HG03159 (cell line): ENCODE results near the gene NOC4L.

Experiments
- ATAC-seq: cut with Tn5 transposase; IDR thresholded peaks from one replicate; pipeline ENCODE4 v1.9.1; 2021; ENCODE audit warnings: mild to moderate bottlenecking, moderate library complexity; ENCODE audit not compliant: unreplicated experiment

Gene NOC4L

GRCh38 chr12:132167611-132168310 is 23.5 kb downstream of the NOC4L start:
- no peak for ATAC-seq

DNA sequence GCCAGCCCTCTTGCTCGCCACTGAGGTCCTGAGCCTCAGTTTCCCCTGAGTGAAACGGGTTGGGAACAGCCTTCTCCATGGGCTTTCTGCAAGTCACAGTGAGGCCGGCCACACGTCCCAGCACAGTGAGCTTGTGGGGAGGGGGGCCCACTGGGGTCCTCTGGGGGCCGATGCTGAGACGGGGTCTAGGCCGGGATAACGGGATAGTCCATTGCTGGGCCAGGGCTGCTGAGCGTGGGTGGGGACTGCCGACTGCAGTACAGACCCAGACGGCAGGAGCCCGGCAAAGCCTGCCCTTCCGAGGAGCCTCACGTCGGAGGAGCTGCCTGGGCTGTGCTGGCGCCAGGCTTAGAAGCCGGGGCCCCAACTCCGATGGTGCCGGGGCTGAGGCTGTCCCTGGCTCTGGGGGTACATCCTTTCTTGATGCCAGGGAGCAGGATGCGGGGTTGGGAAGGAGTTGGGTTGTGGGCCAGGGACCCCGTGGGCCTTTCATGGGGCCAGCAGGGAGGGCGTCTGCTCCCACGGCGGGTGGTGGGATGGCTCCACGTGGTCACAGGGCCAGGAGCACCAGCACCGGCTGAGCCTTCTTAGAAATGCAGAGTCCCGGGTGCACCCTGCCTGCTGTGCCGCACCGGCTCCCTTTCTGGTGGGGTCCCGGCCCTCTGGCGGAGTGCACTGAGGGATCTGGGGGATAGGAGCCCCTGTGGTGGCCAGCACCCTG is 24.2 kb downstream of the NOC4L start:
- ATAC-seq, result no peak

GRCh38 chr12:132169376-132169775 is 25.1 kb downstream of the NOC4L start:
- no peak for ATAC-seq

DNA sequence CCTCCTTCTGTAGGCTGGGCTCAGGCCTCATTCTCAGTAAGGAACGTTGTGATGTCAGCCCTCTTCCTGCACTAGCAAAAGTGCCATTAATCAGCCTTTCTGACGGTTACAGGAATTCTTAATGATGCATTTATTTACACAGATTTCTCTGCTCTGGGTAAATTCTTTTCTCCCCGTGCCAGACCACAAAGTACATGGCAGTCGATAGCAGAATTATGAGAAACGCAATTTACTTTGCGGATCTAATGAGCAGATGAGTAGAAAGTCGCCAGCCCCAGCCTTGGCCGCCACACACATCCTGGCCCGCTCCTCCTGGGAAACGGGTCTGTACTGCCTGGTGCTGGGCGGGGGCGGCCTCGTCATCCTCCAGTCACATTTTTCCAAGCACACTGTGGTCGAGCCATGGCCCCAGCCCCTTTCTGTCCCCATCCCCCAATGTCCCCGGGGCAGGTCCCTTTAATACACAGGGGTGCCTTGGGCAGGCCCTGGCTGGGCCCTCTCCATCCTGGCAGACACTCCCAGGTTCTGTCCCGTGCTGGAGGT is 25.9 kb downstream of the NOC4L start:
- no peak for ATAC-seq

DNA sequence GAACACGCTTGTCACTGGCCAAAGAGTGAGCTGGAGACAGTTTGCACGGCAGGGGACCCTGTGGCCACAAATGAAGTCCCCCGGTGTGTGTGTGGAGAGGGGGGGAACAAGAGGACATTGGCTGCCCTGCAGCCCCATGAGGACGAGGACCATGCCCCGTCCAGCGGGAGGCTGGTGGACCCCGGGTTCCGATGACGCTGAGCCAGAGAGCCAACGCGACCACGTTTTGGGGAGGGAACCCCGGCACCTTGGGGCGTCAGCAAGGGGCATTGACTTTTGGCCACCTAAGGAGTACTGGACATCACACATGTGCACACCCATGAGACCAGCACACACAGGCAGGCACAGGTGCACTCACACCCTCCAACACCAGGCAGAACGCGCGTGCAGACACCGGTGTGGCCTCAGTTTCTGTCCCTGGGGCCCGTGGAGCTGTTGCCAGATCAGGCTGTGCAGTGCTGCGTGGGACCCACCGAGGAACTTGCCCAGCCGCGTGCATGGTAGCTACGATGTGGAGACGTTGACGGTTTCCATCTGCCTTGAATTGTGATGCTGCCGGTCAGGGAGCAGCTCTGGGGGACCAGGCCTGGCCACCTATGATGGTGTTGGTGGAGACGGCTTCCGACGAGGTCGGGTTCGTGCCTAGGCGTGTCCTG is 26.5 kb downstream of the NOC4L start:
- no peak for ATAC-seq

- no peak for ATAC-seq
Measured at GRCh38 chr12:132171293-132171967, 27.2 kb downstream of the NOC4L start.

GRCh38 chr12:132171968-132172521 is 27.8 kb downstream of the NOC4L start:
- ATAC-seq, result no peak

GRCh38 chr12:132172619-132173018 is 28.4 kb downstream of the NOC4L start:
- no peak for ATAC-seq

DNA sequence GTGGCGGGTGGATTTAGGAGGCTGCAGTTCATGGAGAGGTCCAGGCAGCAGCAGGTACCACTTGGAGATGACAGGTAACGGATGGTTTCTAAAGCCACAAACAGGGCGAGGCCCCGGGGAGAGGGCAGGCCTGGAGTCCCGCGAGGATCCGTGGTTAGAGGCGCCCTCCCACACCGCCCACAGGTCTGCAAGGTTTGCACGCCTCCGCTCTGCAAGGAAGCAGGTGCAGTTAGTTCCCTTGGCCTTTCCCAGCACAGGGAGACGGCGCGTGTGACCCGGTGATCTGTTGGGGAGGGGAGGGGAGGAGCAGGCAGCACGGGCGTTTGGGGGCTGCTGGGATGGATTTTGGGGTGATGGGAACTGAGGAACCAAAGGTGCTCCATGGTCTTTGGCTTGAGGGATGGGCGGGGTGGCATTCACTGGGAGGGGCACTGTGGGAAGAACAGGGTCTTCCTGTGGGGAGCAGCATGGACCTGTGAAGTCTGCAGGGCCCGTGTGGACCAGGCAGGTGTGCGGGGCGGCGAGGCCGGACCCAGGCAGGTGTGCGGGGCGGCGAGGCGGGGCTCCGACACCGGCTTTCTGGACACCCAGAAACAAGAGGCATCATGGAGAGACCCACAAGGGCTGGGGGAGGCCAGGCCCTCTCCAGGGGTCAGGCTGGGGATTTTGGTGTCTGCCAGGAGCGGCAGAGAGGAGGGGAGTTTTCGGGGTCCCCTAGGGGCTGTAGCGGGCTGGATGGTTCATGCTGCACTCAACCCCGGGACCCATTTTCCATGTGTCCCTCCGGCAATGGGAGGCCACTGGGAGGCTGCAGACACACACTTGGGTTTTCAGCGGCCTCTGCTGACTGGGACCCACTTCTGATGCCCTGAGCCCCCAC is 29.1 kb downstream of the NOC4L start:
- no peak for ATAC-seq

DNA sequence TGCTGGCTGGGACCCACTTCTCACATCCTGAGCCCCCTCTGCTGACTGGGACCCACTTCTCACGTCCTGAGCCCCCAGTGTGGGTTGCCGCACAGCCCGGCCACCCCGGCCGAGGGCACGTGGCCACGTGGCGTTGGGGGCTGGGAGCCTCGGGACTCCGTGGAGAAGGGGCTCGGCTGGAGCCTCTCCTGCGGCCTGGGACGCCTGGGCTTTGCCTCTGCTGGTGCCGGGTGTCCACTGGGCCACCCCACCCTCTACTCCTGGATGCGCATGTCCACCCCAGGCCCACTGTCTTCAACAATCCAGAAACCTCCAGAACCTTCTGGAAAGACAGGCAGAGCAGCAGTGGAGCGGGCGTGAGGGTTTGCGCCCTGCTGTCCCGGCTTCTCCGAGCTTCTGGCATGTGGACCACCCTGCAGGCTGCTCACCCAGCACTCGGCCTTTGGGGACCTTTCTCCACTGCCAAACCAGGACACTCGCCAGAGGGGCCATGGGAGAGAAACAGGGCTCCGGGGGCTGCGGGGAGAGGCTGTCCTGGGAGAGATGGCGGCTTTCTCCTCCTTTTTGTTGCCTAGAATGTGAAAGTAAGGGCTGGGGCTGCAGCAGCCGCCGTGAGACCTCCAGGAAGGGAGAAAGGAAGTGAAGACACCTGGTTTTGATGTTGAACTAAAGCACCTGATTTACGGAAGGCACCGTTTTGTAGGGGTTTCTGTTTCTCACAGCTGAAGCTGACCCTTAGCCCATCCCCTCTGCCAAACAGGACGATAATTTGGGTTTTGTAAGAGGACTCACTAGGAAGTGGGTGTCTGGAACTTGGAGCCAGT is 30.0 kb downstream of the NOC4L start:
- ATAC-seq, result no peak

DNA sequence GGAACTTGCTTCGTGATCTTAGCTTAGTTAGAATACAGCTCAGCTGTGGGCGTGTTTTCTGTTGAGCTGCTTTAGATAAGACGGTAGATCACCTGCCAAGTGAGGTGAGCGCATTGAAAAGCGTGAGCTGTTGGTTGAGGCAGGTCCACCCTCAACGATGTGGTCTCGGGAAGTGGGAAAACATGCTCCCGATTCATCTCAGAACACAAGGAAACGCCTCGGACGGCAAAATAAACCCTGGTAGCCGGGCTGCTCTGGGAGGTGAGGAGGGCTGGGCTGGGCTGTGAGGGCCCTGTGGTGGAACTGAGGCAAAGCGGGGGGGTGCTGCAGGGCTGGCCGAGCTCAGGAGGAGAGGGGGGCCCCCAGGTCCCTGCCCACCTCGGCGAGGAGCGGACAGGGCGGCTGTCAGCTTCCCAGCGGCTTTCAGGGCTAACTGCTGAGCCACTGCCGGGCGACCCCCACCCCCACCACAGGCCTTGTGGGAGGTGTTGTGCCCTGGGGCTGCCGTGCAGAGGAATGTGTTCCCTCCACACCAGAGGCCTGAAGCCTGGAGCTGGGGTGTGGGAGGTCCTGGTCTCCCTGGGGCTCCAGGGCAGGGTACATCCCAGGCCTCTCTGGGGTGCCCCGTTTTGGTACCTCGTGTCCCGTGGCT is 30.7 kb downstream of the NOC4L start:
- no peak for ATAC-seq

GRCh38 chr12:132175496-132176384 is 31.5 kb downstream of the NOC4L start:
- ATAC-seq, result no peak

GRCh38 chr12:132176385-132176919 is 32.2 kb downstream of the NOC4L start:
- ATAC-seq, result no peak

DNA sequence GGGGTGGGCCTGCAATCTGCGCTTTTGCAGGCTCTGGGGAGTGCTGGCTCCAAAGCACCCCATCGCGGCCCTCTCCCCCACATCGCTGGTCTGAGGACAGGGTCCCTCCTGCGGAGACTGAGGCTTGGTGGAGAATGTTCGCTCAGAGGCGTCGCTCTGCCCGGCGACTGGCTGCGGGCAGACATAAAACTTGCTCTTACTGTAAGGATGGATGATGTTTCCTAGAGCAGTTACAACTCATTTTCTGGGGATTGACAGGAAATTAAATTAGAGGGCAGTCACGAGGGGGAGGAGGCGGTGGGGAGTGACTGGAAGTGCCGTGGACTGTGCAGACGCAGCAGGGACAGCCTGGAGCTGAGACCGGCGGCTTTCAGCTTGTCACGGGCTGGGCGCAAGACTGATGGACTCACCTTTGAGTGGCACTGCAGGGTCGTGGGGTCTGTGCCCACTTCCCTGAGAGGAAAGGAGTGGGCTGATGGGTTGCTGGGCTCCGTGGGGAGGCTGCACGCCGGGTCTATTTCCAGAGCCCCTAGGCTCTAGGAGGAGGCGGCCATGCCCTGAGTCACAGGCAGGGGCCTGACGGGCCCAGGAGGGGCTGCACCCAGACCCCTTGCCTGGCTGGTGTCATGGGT is 32.8 kb downstream of the NOC4L start:
- no peak for ATAC-seq

- no peak for ATAC-seq
Measured at GRCh38 chr12:132178316-132178715, 34.1 kb downstream of the NOC4L start.

DNA sequence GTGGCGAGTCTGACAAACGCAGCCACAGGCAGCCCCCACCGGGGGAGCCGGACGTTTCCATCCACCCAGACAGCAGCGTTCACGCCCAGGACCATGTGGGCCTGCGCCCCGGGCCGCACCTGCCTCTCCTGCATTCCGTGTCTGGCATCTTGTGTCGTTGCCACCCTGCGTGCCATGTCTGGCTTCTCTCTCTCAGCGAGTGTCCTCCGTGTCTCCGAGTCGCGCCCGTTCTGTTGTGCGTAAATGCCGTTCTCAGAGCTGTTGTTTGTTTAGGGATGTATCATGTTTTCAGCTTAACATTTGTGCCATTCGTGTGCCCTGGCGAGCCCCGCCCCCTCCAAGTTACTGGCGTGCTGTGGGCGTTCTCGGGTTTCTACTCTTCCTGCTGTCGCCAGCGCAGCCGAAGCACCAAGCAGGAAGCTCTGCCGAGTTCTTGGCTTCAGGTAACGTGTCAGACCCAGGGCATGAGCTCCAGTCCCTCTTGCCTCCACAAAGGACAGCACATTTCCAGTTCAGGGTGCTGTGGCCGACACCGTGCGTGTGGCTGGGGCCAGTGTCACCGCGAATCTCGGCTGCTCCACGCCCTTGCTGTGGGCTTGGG is 34.6 kb downstream of the NOC4L start:
- no peak for ATAC-seq
